GM18861 (cell line): ENCODE measurements around the gene DDIAS.
A peak's percentile ranks its signal among the peaks of the same experiment; 100 is the strongest.
"Not testable (repeated sequence)": the region's sequence is repeated elsewhere in the genome, so short reads cannot be mapped to it uniquely, and the experiment has no call there.

Source experiments
- ATAC-seq: cut with Tn5 transposase; IDR thresholded peaks from one replicate; pipeline ENCODE4 v1.9.1; 2021; ENCODE audit not compliant: unreplicated experiment

The DDIAS gene

GRCh38 chr11:82901165-82901921 lies at the start of gene DDIAS:
Gene DDIAS (plus strand): TSS chr11:82901736. CDS start chr11:82914739, 13,003 bp downstream.
- ATAC-seq: peak; percentile 75

- ATAC-seq: no peak
Observed at GRCh38 chr11:82854242-82854641, 47.3 kb upstream of the DDIAS start.

- not testable (repeated sequence) for ATAC-seq
Observed at GRCh38 chr11:82854916-82855315, 46.6 kb upstream of the DDIAS start.

- no peak for ATAC-seq
Observed at GRCh38 chr11:82855616-82856015, 45.9 kb upstream of the DDIAS start.

- ATAC-seq: no peak
Observed at GRCh38 chr11:82857145-82857544, 44.4 kb upstream of the DDIAS start.

GRCh38 chr11:82858133-82858532 lies 43.4 kb upstream of the DDIAS start:
- ATAC-seq: no peak

GRCh38 chr11:82858556-82859091 lies 42.9 kb upstream of the DDIAS start:
- no peak for ATAC-seq

GRCh38 chr11:82859750-82860149 lies 41.8 kb upstream of the DDIAS start:
- ATAC-seq: no peak

GRCh38 chr11:82862379-82862778 lies 39.2 kb upstream of the DDIAS start:
- ATAC-seq: no peak

GRCh38 chr11:82863209-82863608 lies 38.3 kb upstream of the DDIAS start:
- no peak for ATAC-seq

GRCh38 chr11:82864268-82864667 lies 37.3 kb upstream of the DDIAS start:
- ATAC-seq: peak; percentile 50

- ATAC-seq: no peak
Observed at GRCh38 chr11:82865841-82866240, 35.7 kb upstream of the DDIAS start.

- peak; percentile 48 for ATAC-seq
Observed at GRCh38 chr11:82867495-82868082, 33.9 kb upstream of the DDIAS start.

GRCh38 chr11:82869657-82870056 lies 31.9 kb upstream of the DDIAS start:
- ATAC-seq: no peak

GRCh38 chr11:82871646-82872045 lies 29.9 kb upstream of the DDIAS start:
- ATAC-seq: no peak

GRCh38 chr11:82872377-82873150 lies 29.0 kb upstream of the DDIAS start:
- ATAC-seq: no peak

GRCh38 chr11:82873919-82874333 lies 27.6 kb upstream of the DDIAS start:
- no peak for ATAC-seq

GRCh38 chr11:82874646-82875523 lies 26.7 kb upstream of the DDIAS start:
- no peak for ATAC-seq

GRCh38 chr11:82883853-82884252 lies 17.7 kb upstream of the DDIAS start:
- no peak for ATAC-seq

- ATAC-seq: no peak
Observed at GRCh38 chr11:82889133-82890001, 12.2 kb upstream of the DDIAS start.
